Sigmoid colon (tissue), 4 donors: ENCODE measurements around the gene FSTL1.

Experiments
- EP300 ChIP-seq, 4 donors: sonication (generic); formaldehyde crosslinking; IDR thresholded peaks; one replicate each; pipeline ENCODE4 v1.6.1; 2017; ENCODE audit warnings: antibody characterized with exemption in 4 of 4
- POLR2A ChIP-seq, 2 donors: fragments of 450-650 bp; IDR thresholded peaks; one replicate each; pipeline ENCODE4 v1.6.1; 2016; ENCODE audit warnings: antibody characterized with exemption in 2 of 2, mild to moderate bottlenecking in 2 of 2, moderate library complexity in 2 of 2
- TF ChIP-seq, protein P1 (sequence below), 4 experiments: fragments of 450-650 bp in 3 of 4; fragments of 200-600 bp in 1 of 4; IDR thresholded peaks; one replicate each; pipeline ENCODE4 v1.5.1; 2016 to 2019; ENCODE audit warnings: antibody characterized with exemption in 4 of 4, mild to moderate bottlenecking in 3 of 4, moderate library complexity in 2 of 4

DNA sequence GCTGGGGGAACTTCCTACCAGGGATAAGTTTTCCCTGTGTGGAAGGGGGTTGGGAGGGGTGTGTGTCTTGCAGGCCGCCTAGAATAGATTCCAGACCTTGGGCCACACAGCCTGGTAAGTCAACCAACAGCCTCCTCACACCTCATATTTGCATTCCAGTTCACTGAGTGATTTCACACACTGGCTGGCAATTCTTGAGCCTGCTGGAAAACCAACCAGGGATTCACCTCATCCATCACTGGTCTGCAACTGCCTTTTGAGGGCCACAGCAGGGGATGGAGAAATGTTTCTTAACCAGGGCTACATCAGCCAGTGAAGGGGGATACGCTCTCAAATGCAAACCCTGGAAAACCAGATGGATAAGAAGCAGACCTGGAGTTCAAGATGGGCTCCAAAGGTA, 2.0 kb downstream of the FSTL1 start:
- TF ChIP-seq, protein P1, sequence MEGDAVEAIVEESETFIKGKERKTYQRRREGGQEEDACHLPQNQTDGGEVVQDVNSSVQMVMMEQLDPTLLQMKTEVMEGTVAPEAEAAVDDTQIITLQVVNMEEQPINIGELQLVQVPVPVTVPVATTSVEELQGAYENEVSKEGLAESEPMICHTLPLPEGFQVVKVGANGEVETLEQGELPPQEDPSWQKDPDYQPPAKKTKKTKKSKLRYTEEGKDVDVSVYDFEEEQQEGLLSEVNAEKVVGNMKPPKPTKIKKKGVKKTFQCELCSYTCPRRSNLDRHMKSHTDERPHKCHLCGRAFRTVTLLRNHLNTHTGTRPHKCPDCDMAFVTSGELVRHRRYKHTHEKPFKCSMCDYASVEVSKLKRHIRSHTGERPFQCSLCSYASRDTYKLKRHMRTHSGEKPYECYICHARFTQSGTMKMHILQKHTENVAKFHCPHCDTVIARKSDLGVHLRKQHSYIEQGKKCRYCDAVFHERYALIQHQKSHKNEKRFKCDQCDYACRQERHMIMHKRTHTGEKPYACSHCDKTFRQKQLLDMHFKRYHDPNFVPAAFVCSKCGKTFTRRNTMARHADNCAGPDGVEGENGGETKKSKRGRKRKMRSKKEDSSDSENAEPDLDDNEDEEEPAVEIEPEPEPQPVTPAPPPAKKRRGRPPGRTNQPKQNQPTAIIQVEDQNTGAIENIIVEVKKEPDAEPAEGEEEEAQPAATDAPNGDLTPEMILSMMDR (IDR thresholded peaks at IDR 0.05) = no peak
- TF ChIP-seq POLR2A (IDR thresholded peaks at IDR 0.05) = no peak
- TF ChIP-seq EP300 (IDR thresholded peaks at IDR 0.05) = no peak
